HEK293 (cell line): ENCODE results near the gene VAMP8.

ENCODE experiments used
- CTCF ChIP-seq: fragments of 450-650 bp; formaldehyde crosslinking; IDR thresholded peaks from 2 replicates; pipeline ENCODE4 v1.5.1; 2016; ENCODE audit warnings: missing biosample characterization, missing genetic modification characterization
- GLIS1 ChIP-seq: fragments of 450-650 bp; formaldehyde crosslinking; IDR thresholded peaks from 2 replicates; pipeline ENCODE4 v1.5.1; 2016; ENCODE audit warnings: missing biosample characterization, missing genetic modification characterization
- REST ChIP-seq: fragments of 450-650 bp; formaldehyde crosslinking; IDR thresholded peaks from 2 replicates; pipeline ENCODE4 v1.5.1; 2016; ENCODE audit warnings: missing biosample characterization, missing genetic modification characterization
- TCF7L2 ChIP-seq: IDR thresholded peaks from 2 replicates; pipeline ENCODE4 v1.6.1; 2011; ENCODE audit warnings: low read depth, mild to moderate bottlenecking, inconsistent platforms, low read length, moderate library complexity, borderline replicate concordance
- YY1 ChIP-seq: fragments of 450-650 bp; formaldehyde crosslinking; IDR thresholded peaks from 2 replicates; pipeline ENCODE4 v1.5.1; 2018; ENCODE audit warnings: missing biosample characterization, missing genetic modification characterization
- ZNF280D ChIP-seq: fragments of 450-650 bp; formaldehyde crosslinking; IDR thresholded peaks from 2 replicates; pipeline ENCODE4 v1.5.1; 2016; ENCODE audit warnings: missing biosample characterization, missing genetic modification characterization
- ZNF292 ChIP-seq: fragments of 450-650 bp; formaldehyde crosslinking; IDR thresholded peaks from 2 replicates; pipeline ENCODE4 v1.5.1; 2016; ENCODE audit warnings: low read depth, missing biosample characterization, missing genetic modification characterization, borderline replicate concordance
- ZNF510 ChIP-seq: fragments of 450-650 bp; formaldehyde crosslinking; IDR thresholded peaks from 2 replicates; pipeline ENCODE4 v1.5.1; 2018; ENCODE audit warnings: mild to moderate bottlenecking, missing genetic modification characterization, missing biosample characterization; ENCODE audit not compliant: insufficient replicate concordance
- ZNF549 ChIP-seq: fragments of 450-650 bp; IDR thresholded peaks from 2 replicates; pipeline ENCODE4 v1.5.1; 2018; ENCODE audit warnings: missing biosample characterization, missing genetic modification characterization, mild to moderate bottlenecking, inconsistent platforms, moderate library complexity
- ZNF76 ChIP-seq: fragments of 450-650 bp; formaldehyde crosslinking; IDR thresholded peaks from 2 replicates; pipeline ENCODE4; 2016; ENCODE audit warnings: low read depth, missing biosample characterization, missing genetic modification characterization, borderline replicate concordance
- ZNF777 ChIP-seq: fragments of 450-650 bp; formaldehyde crosslinking; IDR thresholded peaks from 2 replicates; pipeline ENCODE4 v1.5.1; 2017; ENCODE audit warnings: missing biosample characterization, missing genetic modification characterization, borderline replicate concordance

- no peak for TF ChIP-seq ZNF292 (tag by site-specific recombination)
- no peak for TF ChIP-seq ZNF777
- TF ChIP-seq ZNF76 (tag by site-specific recombination), result no peak
- TF ChIP-seq GLIS1 (tag by site-specific recombination), result no peak
- no peak for TF ChIP-seq CTCF (tag by site-specific recombination)
- no peak for TF ChIP-seq REST (tag by site-specific recombination)
- no peak for TF ChIP-seq ZNF510 (tag by site-specific recombination)
- no peak for TF ChIP-seq ZNF549
- TF ChIP-seq TCF7L2, result no peak
- TF ChIP-seq YY1 (tag by site-specific recombination), result no peak
- no peak for TF ChIP-seq ZNF280D (tag by site-specific recombination)
These were observed 6.4 kb downstream of the VAMP8 start for GRCh38 chr2:85583667-85584353.
